Neural cell (in vitro differentiated cells): ENCODE data around the gene NUB1. TPM values are rescaled to one million over a fixed set of nuclear protein-coding genes. Genes with fewer than 3 reads are reported as not detected.

Experiments
- H2AFZ ChIP-seq: fragments of 200-600, 300-800 bp; sonication (generic), shearing (Covaris generic); 2 replicates; pipeline ENCODE4 v1.6.0; 2014; ENCODE audit warnings: low read depth, mild to moderate bottlenecking, antibody characterized with exemption, low read length, moderate library complexity
- H3F3A ChIP-seq: fragments of 200-600 bp; shearing (Covaris generic); 2 replicates; pipeline ENCODE4 v1.6.1; 2016; ENCODE audit warnings: mild to moderate bottlenecking, moderate library complexity, mixed read lengths, antibody characterized with exemption, low read length; ENCODE audit not compliant: insufficient read depth, poor library complexity, severe bottlenecking
- H3K27ac ChIP-seq: fragments of 200-600, 300-800 bp; sonication (generic), shearing (Covaris generic); 2 replicates; pipeline ENCODE4 v1.5.1; 2014; ENCODE audit warnings: mild to moderate bottlenecking, low read length, moderate library complexity
- H3K27me3 ChIP-seq: fragments of 300-800, 200-600 bp; sonication (generic), shearing (Covaris generic); 2 replicates; pipeline ENCODE4 v1.6.0; 2014; ENCODE audit warnings: mild to moderate bottlenecking, low read depth, low read length, moderate library complexity; ENCODE audit not compliant: insufficient read depth
- H3K36me3 ChIP-seq: fragments of 300-800, 200-600 bp; sonication (generic), shearing (Covaris generic); 2 replicates; pipeline ENCODE4 v1.5.1; 2014; ENCODE audit warnings: mild to moderate bottlenecking, antibody characterized with exemption, low read length, moderate library complexity; ENCODE audit not compliant: insufficient read depth
- H3K4me2 ChIP-seq: fragments of 300-800, 200-600 bp; sonication (generic), shearing (Covaris generic); 2 replicates; pipeline ENCODE4 v1.6.0; 2014; ENCODE audit warnings: mild to moderate bottlenecking, low read length
- H3K4me3 ChIP-seq: fragments of 300-800, 200-600 bp; sonication (generic), shearing (Covaris generic); 2 replicates; pipeline ENCODE4 v1.5.1; 2014; ENCODE audit warnings: mild to moderate bottlenecking, low read length, moderate library complexity
- H3K79me2 ChIP-seq: fragments of 200-600 bp; shearing (Covaris generic); replicated peaks from 2 replicates; pipeline ENCODE4 v1.6.0; 2014; ENCODE audit warnings: mild to moderate bottlenecking, low read length, moderate library complexity; ENCODE audit not compliant: insufficient read depth
- H3K9ac ChIP-seq: fragments of 300-800, 200-600 bp; sonication (generic), shearing (Covaris generic); 2 replicates; pipeline ENCODE4 v1.6.1; 2016; ENCODE audit warnings: mild to moderate bottlenecking, low read length, mixed read lengths
- H3K9me2 ChIP-seq: fragments of 200-600 bp; shearing (Covaris generic); 2 replicates; pipeline ENCODE4 v1.6.1; 2016; ENCODE audit warnings: mild to moderate bottlenecking, low read length, mixed read lengths; ENCODE audit not compliant: insufficient read depth
- H3K9me3 ChIP-seq: fragments of 200-600, 300-800 bp; sonication (generic), shearing (Covaris generic); 2 replicates; pipeline ENCODE4 v1.6.1; 2016; ENCODE audit warnings: mild to moderate bottlenecking, mixed run types, low read length, moderate library complexity, mixed read lengths
- H4K20me1 ChIP-seq: fragments of 200-600 bp; shearing (Covaris generic); 2 replicates; pipeline ENCODE4 v1.6.1; 2016; ENCODE audit warnings: mild to moderate bottlenecking, mixed run types; ENCODE audit not compliant: insufficient read depth
- EP300 ChIP-seq: fragments of 450-650 bp; conservative IDR thresholded peaks from 2 replicates; pipeline ENCODE4 v1.6.1; 2014; ENCODE audit warnings: antibody characterized with exemption, mild to moderate bottlenecking, moderate library complexity; ENCODE audit not compliant: poor library complexity, severe bottlenecking
- EZH2 ChIP-seq: fragments of 200-600, 300-800 bp; shearing (Covaris generic), sonication (generic); IDR thresholded peaks from 2 replicates; pipeline ENCODE4 v1.6.1; 2014; ENCODE audit warnings: antibody characterized with exemption, low read length, borderline replicate concordance, mild to moderate bottlenecking; ENCODE audit not compliant: insufficient read depth, poor library complexity, severe bottlenecking
- MXI1 ChIP-seq: fragments of 450-650 bp; conservative IDR thresholded peaks from 2 replicates; pipeline ENCODE4 v1.6.1; 2014; ENCODE audit warnings: antibody characterized with exemption, mild to moderate bottlenecking; ENCODE audit not compliant: poor library complexity, severe bottlenecking
- POLR2AphosphoS5 ChIP-seq: IDR thresholded peaks from 2 replicates; pipeline ENCODE4 v1.6.1; 2012
- RAD21 ChIP-seq: fragments of 450-650 bp; conservative IDR thresholded peaks from 2 replicates; pipeline ENCODE4 v1.6.1; 2014; ENCODE audit warnings: antibody characterized with exemption, mild to moderate bottlenecking, moderate library complexity
- SMC3 ChIP-seq: fragments of 450-650 bp; conservative IDR thresholded peaks from 2 replicates; pipeline ENCODE4 v1.6.1; 2014; ENCODE audit warnings: antibody characterized with exemption, mild to moderate bottlenecking, moderate library complexity; ENCODE audit not compliant: poor library complexity
- TAF1 ChIP-seq: IDR thresholded peaks from 2 replicates; pipeline ENCODE4 v1.6.1; 2012; ENCODE audit warnings: low read depth
- polyA plus RNA-seq: library from polyadenylated mRNA; depleted of rRNA; stranded (reverse); fragments of >200 nt; gene quantifications from 2 replicates; pipeline ENCODE4 v1.2.3, GENCODE V29; 2014
- TF ChIP-seq, protein P1 (sequence below): fragments of 450-650 bp; IDR thresholded peaks from 2 replicates; pipeline ENCODE4 v1.5.1; 2014; ENCODE audit warnings: antibody characterized with exemption, mild to moderate bottlenecking, moderate library complexity; ENCODE audit not compliant: poor library complexity, severe bottlenecking
- TF ChIP-seq, protein P2 (sequence below): IDR thresholded peaks from 2 replicates; pipeline ENCODE4 v1.6.1; 2012; ENCODE audit warnings: borderline replicate concordance

The NUB1 gene
- polyA plus RNA-seq, 1 donor from 2014 or later = 48.4 TPM

DNA sequence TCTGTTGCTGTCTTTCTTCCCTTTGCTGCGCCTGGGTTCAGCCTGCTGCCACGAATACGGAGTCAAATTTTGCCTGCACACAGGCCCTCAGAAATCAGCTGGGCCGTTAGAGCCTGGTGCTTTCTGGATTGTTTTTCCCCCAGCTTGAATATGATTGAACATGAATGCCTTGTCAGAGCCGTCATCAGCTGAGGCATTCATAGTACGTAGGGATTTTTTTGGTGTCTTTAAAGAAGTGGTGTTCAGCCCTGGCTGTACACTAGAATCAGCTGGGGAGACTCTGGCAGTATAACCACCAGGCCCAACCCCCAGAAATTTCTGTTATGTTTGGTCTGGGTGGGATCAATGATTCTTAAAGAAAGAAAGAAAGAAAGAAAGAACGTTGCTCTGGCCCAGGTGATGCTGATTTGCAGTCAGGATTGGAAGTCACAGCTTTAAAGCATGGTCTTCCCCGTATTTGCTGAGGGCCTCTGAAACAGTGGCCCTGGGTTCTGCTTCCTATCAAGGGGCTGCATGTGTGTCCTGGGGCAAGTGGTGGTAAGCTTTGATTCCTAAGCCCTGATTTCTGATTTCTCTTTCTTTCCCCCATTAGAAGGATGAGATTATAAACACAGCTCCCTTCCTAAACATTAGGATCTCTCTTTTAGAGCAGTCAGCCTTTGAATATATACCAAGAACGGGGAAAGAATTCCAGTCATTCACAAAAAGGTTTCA lies 24.7 kb downstream of the NUB1 start:
- H3K4me2 ChIP-seq = no peak overlapping the region
- no peaks in the 10 kb centered on the region for H3K9me2 ChIP-seq
- no peak overlapping the region for H2AFZ ChIP-seq
- H4K20me1 ChIP-seq = no peaks in the 10 kb centered on the region
- H3K27ac ChIP-seq = no peak overlapping the region
- no peaks in the 10 kb centered on the region for H3K9me3 ChIP-seq
- H3K79me2 ChIP-seq = no peaks in the 10 kb centered on the region
- no peaks in the 10 kb centered on the region for H3K36me3 ChIP-seq
- H3K9ac ChIP-seq = peak overlapping the region; percentile 1
- H3K27me3 ChIP-seq = no peaks in the 10 kb centered on the region
- no peak for TF ChIP-seq RAD21
- no peak for TF ChIP-seq POLR2AphosphoS5
- TF ChIP-seq MXI1 = no peak
- no peak for TF ChIP-seq EZH2
- TF ChIP-seq, protein P1, sequence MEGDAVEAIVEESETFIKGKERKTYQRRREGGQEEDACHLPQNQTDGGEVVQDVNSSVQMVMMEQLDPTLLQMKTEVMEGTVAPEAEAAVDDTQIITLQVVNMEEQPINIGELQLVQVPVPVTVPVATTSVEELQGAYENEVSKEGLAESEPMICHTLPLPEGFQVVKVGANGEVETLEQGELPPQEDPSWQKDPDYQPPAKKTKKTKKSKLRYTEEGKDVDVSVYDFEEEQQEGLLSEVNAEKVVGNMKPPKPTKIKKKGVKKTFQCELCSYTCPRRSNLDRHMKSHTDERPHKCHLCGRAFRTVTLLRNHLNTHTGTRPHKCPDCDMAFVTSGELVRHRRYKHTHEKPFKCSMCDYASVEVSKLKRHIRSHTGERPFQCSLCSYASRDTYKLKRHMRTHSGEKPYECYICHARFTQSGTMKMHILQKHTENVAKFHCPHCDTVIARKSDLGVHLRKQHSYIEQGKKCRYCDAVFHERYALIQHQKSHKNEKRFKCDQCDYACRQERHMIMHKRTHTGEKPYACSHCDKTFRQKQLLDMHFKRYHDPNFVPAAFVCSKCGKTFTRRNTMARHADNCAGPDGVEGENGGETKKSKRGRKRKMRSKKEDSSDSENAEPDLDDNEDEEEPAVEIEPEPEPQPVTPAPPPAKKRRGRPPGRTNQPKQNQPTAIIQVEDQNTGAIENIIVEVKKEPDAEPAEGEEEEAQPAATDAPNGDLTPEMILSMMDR = no peak
- no peak for TF ChIP-seq TAF1
- TF ChIP-seq EP300 = no peak
- TF ChIP-seq SMC3 = no peak
- TF ChIP-seq, protein P2, sequence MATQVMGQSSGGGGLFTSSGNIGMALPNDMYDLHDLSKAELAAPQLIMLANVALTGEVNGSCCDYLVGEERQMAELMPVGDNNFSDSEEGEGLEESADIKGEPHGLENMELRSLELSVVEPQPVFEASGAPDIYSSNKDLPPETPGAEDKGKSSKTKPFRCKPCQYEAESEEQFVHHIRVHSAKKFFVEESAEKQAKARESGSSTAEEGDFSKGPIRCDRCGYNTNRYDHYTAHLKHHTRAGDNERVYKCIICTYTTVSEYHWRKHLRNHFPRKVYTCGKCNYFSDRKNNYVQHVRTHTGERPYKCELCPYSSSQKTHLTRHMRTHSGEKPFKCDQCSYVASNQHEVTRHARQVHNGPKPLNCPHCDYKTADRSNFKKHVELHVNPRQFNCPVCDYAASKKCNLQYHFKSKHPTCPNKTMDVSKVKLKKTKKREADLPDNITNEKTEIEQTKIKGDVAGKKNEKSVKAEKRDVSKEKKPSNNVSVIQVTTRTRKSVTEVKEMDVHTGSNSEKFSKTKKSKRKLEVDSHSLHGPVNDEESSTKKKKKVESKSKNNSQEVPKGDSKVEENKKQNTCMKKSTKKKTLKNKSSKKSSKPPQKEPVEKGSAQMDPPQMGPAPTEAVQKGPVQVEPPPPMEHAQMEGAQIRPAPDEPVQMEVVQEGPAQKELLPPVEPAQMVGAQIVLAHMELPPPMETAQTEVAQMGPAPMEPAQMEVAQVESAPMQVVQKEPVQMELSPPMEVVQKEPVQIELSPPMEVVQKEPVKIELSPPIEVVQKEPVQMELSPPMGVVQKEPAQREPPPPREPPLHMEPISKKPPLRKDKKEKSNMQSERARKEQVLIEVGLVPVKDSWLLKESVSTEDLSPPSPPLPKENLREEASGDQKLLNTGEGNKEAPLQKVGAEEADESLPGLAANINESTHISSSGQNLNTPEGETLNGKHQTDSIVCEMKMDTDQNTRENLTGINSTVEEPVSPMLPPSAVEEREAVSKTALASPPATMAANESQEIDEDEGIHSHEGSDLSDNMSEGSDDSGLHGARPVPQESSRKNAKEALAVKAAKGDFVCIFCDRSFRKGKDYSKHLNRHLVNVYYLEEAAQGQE = no peak
- H3K4me3 ChIP-seq = no peak overlapping the region
- no peaks in the 10 kb centered on the region for H3F3A ChIP-seq

DNA sequence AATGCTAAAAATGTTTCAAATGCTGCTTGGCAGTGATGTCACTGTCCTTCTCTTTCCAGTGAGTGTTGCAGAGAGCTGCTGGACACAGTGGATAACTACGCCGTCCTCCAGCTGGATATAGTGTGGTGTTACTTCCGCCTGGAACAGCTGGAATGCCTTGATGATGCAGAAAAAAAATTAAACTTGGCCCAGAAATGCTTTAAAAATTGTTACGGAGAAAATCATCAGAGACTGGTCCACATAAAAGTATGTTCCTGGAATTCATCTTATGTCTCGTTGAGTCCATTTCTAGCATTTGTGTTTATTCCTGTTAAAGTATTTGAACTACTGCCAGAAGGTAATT lies 25.2 kb downstream of the NUB1 start:
- no peaks in the 10 kb centered on the region for H3K9me3 ChIP-seq
- no peaks in the 10 kb centered on the region for H4K20me1 ChIP-seq
- H3K4me2 ChIP-seq = no peak overlapping the region
- TF ChIP-seq EZH2 (no peak), MXI1 (no peak), EP300 (no peak), POLR2AphosphoS5 (no peak), RAD21 (no peak), SMC3 (no peak), TAF1 (no peak)
- TF ChIP-seq, protein P2 = no peak
- TF ChIP-seq, protein P1 = no peak
- H3K36me3 ChIP-seq = no peaks in the 10 kb centered on the region
- no peak overlapping the region for H3K4me3 ChIP-seq
- H3K27ac ChIP-seq = no peak overlapping the region
- H3K9ac ChIP-seq = no peak overlapping the region
- H3K27me3 ChIP-seq = no peaks in the 10 kb centered on the region
- no peaks in the 10 kb centered on the region for H3K79me2 ChIP-seq
- no peaks in the 10 kb centered on the region for H3F3A ChIP-seq
- no peak overlapping the region for H2AFZ ChIP-seq
- H3K9me2 ChIP-seq = no peaks in the 10 kb centered on the region
